ENCODE data around the gene LHPP. TPM values are rescaled to one million over a fixed set of nuclear protein-coding genes. Genes with fewer than 3 reads are reported as not detected.

Gene LHPP
- total and polyA plus RNA-seq, 10 of the 15 experiments (the other 5 are each of a cell fraction or from before 2014, with no cell fraction given): 0.79 to 9.8 (median 6.7) TPM

- Histone ChIP-seq H3K9ac (ENCODE audit: control insufficient read depth, insufficient read depth, low read length) (no peak overlapping the region), H3K79me2 (ENCODE audit: control insufficient read depth, insufficient read depth, low read length) (no peaks in the 10 kb centered on the region), H3K36me3 (ENCODE audit: control insufficient read depth in 2 of 2, insufficient read depth in 2 of 2, low read length in 1 of 2) (no peaks in the 10 kb centered on the region), H2AFZ (ENCODE audit: control insufficient read depth, low read depth, low read length) (no peak overlapping the region), H3K27ac (ENCODE audit: control insufficient read depth, insufficient read depth) (no peak overlapping the region), H4K20me1 (ENCODE audit: control insufficient read depth, insufficient read depth) (no peaks in the 10 kb centered on the region), H3K27me3 (replicated peaks in 1 of 2; ENCODE audit: control insufficient read depth in 2 of 2, insufficient read depth in 2 of 2, low read length in 1 of 2) (0 out of 4 replicates have a peak, but pooled peaks cover 0 to 2% of the 10 kb centered on the region in 2 experiments), H3K4me1 (ENCODE audit: control insufficient read depth, insufficient read depth, low read length) (no peaks in the 10 kb centered on the region), H3K9me3 (replicated peaks; ENCODE audit: control insufficient read depth, insufficient read depth, low read length) (no peaks in the 10 kb centered on the region; the same call in 2 of the 3 replicates), H3K4me3 (no peak overlapping the region), H3K4me2 (ENCODE audit: control insufficient read depth, insufficient read depth) (no peak overlapping the region)
- DNase-seq (ENCODE audit: low read depth, low spot score) (no peak), FAIRE-seq (no peak), ATAC-seq (no peak)
- RAD21 ChIA-PET (ENCODE audit: unreplicated experiment): interaction anchor here (0.6 kb wide), 1 partner anchor 183 kb away, joined by 4 read pairs; no protein-coding TSS in a partner anchor
- POLR2A ChIA-PET: interaction anchor here (0.5 kb wide), 1 partner anchor 57 kb away, joined by 3 read pairs; no protein-coding TSS in a partner anchor
- CTCF ChIA-PET: no interaction called here
- SMC1A ChIA-PET (ENCODE audit: uncharacterized antibody, unreplicated experiment): no interaction called here
- intact Hi-C loops (cut with micrococcal nuclease; ENCODE audit: unreplicated experiment): no loop called here
- in situ Hi-C loops (cut with MboI): no loop called here
- WGBS (ENCODE audit: insufficient coverage, insufficient replicate concordance, low lambda C conversion rate, missing lambda C conversion rate): 54% methylated on average over 23 of the region's 23 CpGs
- BruUV-seq (replicated peaks): no TSS peak
- no peak for TF ChIP-seq ATF2 (IDR thresholded peaks at IDR 0.05; ENCODE audit: low read length)
- no peak for TF ChIP-seq PAX8 (IDR thresholded peaks at IDR 0.05)
- no peak for TF ChIP-seq EGR1 (IDR thresholded peaks at IDR 0.05; ENCODE audit: borderline replicate concordance in 1 of 2, low read depth in 2 of 2, low read length in 2 of 2)
- no peak for TF ChIP-seq CBX3 (IDR thresholded peaks at IDR 0.05; ENCODE audit: borderline replicate concordance, low read depth)
- TF ChIP-seq ZNF207 (IDR thresholded peaks at IDR 0.05; ENCODE audit: borderline replicate concordance): no peak
- TF ChIP-seq JUND (IDR thresholded peaks at IDR 0.05; ENCODE audit: low read depth, low read length): no peak
- TF ChIP-seq TBL1XR1 (IDR thresholded peaks at IDR 0.05; ENCODE audit: low read depth, low read length): no peak
- TF ChIP-seq RELA (IDR thresholded peaks at IDR 0.05; ENCODE audit: borderline replicate concordance, partially characterized antibody): no peak
- no peak for TF ChIP-seq RAD21 (IDR thresholded peaks at IDR 0.05; ENCODE audit: insufficient read depth, low read depth, low read length)
- TF ChIP-seq NR2C2 (IDR thresholded peaks at IDR 0.05; ENCODE audit: borderline replicate concordance, control insufficient read depth, insufficient read length, low read depth): no peak
- TF ChIP-seq NFXL1 (IDR thresholded peaks at IDR 0.05; ENCODE audit: borderline replicate concordance): no peak
- TF ChIP-seq TCF7 (IDR thresholded peaks at IDR 0.05; ENCODE audit: borderline replicate concordance): no peak
- TF ChIP-seq ZNF217 (IDR thresholded peaks at IDR 0.05): no peak
- no peak for TF ChIP-seq ZNF592 (IDR thresholded peaks at IDR 0.05)
- TF ChIP-seq HSF1 (IDR thresholded peaks at IDR 0.05; ENCODE audit: low read depth, low read length): no peak
- TF ChIP-seq CBFB (IDR thresholded peaks at IDR 0.05; ENCODE audit: low read depth): no peak
Measured at GRCh38 chr10:124558339-124559321, 97.0 kb downstream of the LHPP start.
